OCI-LY7 (cell line): ENCODE data around the gene COA3.

ENCODE experiments used
- EZH2phosphoT487 ChIP-seq: fragments of 200-600 bp; sonication (generic); IDR thresholded peaks from 2 replicates; pipeline ENCODE4 v1.6.1; 2018; ENCODE audit warnings: low read depth, borderline replicate concordance, mild to moderate bottlenecking, mixed run types, antibody characterized with exemption, low read length, moderate library complexity, mixed read lengths
- TF ChIP-seq, protein P1 (sequence below): fragments of 200-600 bp; sonication (generic); conservative IDR thresholded peaks from 2 replicates; pipeline ENCODE4 v1.5.1; 2014; ENCODE audit warnings: mild to moderate bottlenecking, antibody characterized with exemption, low read length, moderate library complexity, mixed read lengths

DNA sequence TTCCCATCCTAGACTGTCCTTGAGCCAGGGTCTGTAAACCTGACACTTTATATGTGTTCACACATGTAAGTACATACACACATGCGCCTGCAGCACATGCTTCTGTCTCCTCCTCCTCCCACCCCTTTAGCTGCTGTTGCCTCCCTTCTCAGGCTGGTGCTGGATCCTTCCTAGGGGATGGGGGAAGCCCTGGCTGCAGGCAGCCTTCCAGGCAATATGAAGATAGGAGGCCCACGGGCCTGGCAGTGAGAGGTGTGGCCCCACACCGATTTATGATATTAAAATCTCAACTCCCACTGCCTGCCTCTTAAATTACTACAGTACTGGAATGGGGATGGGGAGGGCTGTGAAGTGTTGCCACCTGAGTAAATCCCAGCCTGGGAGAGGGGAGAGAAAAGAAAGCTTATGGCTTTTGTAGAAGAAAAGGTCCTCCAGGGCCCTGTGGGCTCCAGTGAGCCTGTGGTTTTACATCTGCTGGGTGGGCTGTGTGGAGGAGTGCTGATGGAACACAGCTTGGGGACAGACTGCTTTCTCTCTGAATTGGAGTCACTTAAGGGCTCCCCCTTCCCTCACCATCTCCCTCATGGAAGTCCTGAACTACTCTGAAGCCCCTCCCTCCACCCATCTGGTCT is 19.1 kb downstream of the COA3 start:
- TF ChIP-seq, protein P1, sequence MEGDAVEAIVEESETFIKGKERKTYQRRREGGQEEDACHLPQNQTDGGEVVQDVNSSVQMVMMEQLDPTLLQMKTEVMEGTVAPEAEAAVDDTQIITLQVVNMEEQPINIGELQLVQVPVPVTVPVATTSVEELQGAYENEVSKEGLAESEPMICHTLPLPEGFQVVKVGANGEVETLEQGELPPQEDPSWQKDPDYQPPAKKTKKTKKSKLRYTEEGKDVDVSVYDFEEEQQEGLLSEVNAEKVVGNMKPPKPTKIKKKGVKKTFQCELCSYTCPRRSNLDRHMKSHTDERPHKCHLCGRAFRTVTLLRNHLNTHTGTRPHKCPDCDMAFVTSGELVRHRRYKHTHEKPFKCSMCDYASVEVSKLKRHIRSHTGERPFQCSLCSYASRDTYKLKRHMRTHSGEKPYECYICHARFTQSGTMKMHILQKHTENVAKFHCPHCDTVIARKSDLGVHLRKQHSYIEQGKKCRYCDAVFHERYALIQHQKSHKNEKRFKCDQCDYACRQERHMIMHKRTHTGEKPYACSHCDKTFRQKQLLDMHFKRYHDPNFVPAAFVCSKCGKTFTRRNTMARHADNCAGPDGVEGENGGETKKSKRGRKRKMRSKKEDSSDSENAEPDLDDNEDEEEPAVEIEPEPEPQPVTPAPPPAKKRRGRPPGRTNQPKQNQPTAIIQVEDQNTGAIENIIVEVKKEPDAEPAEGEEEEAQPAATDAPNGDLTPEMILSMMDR: no peak
- no peak for TF ChIP-seq EZH2phosphoT487
